ENCODE results near the gene SMG6. TPM values are rescaled to one million over a fixed set of nuclear protein-coding genes. Genes with fewer than 3 reads are reported as not detected.

Gene SMG6
- total and polyA plus RNA-seq, 2 of the 8 experiments (the other 6 are each of a cell fraction or from before 2014, with no cell fraction given), result 18.5 to 25.2 TPM

DNA sequence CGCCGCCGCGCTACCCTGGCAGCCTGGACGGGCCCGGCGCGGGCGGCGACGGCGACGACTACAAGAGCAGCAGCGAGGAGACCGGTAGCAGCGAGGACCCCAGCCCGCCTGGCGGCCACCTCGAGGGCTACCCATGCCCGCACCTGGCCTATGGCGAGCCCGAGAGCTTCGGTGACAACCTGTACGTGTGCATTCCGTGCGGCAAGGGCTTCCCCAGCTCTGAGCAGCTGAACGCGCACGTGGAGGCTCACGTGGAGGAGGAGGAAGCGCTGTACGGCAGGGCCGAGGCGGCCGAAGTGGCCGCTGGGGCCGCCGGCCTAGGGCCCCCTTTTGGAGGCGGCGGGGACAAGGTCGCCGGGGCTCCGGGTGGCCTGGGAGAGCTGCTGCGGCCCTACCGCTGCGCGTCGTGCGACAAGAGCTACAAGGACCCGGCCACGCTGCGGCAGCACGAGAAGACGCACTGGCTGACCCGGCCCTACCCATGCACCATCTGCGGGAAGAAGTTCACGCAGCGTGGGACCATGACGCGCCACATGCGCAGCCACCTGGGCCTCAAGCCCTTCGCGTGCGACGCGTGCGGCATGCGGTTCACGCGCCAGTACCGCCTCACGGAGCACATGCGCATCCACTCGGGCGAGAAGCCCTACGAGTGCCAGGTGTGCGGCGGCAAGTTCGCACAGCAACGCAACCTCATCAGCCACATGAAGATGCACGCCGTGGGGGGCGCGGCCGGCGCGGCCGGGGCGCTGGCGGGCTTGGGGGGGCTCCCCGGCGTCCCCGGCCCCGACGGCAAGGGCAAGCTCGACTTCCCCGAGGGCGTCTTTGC lies 245.6 kb downstream of the SMG6 start:
- H2BK20ac ChIP-seq (ENCODE audit: low read length), result no peak overlapping the region
- ChIA-PET CTCF (ENCODE audit: partially characterized antibody) (interaction anchor here (0.7 to 9.3 kb wide), 42 partner anchors 7 to 311 kb away, joined by 3 to 122 read pairs (median 4); partner anchors contain the start of gene OVCA2), POLR2A (ENCODE audit: partially characterized antibody) (interaction anchor here (1.5 to 2.6 kb wide), 3 partner anchors 33 to 278 kb away, joined by 3 to 8 read pairs (median 7); partner anchors contain the start of gene TSR1)
- H4K8ac ChIP-seq (ENCODE audit: extremely low read depth, insufficient read depth, low read length), result peak overlapping the region; percentile 86
- DNase-seq (ENCODE audit: low read depth in 1 of 2, low spot score in 2 of 2) (peak in 1 of 2 experiments; percentile 70), FAIRE-seq (no peak)
- H3K18ac ChIP-seq (ENCODE audit: extremely low read depth, low read length), result no peak overlapping the region; the same call in none of the 2 replicates
- H3K9ac ChIP-seq (replicated peaks in 1 of 4; ENCODE audit: extremely low read depth in 1 of 4, low read depth in 3 of 4, low read length in 3 of 4), result no peak overlapping the region
- H3K27ac ChIP-seq (ENCODE audit: low read depth, low read length), result no peak overlapping the region
- peak overlapping the region; percentile 80; the same call in 1 of the 2 replicates for H2BK12ac ChIP-seq (ENCODE audit: low read depth, low read length)
- H2AFZ ChIP-seq (ENCODE audit: low read length), result no peak overlapping the region
- H4K5ac ChIP-seq (ENCODE audit: insufficient read length, low read depth, low read length), result no peak overlapping the region
- H2BK5ac ChIP-seq (ENCODE audit: low read depth, low read length), result 0 out of 2 replicates have a peak overlapping the region, but pooled peaks have one; percentile 16
- H3K23me2 ChIP-seq (ENCODE audit: low read depth, low read length), result peaks cover 6% of the 10 kb centered on the region; the same call in 1 of the 2 replicates
- H3K4me3 ChIP-seq (ENCODE audit: extremely low read depth in 1 of 4, insufficient read depth in 2 of 4, low read depth in 3 of 4, low read length in 4 of 4), result peak overlapping the region in 1 of 4 experiments; percentile 54; a peak in 2 of 8 replicates
- H4K20me1 ChIP-seq (replicated peaks in 1 of 2; ENCODE audit: control insufficient read depth in 1 of 2, insufficient read depth in 2 of 2, low read length in 2 of 2), result peaks cover 12 to 20% of the 10 kb centered on the region in 2 experiments
- peak overlapping the region; percentile 88; the same call in 1 of the 2 replicates for H2BK15ac ChIP-seq (ENCODE audit: low read length)
- H3K56ac ChIP-seq (replicated peaks; ENCODE audit: insufficient read length, low read depth, low read length), result no peak overlapping the region
- peaks cover 59 to 83% (median 76%) of the 10 kb centered on the region in 4 experiments for H3K27me3 ChIP-seq (replicated peaks in 1 of 4; ENCODE audit: control insufficient read depth in 3 of 4, extremely low read depth in 1 of 4, insufficient read depth in 3 of 4, low read length in 3 of 4)
- H3K9me3 ChIP-seq (ENCODE audit: insufficient read depth in 2 of 2, low read depth in 1 of 2, low read length in 1 of 2), result peaks cover 0 to 7% of the 10 kb centered on the region in 2 experiments; a peak in 1 of 4 replicates
- 40% methylated on average over 57 of the region's 98 CpGs; no CpG with 5 or more reads in 1 of the 2 experiments for WGBS, 2 experiments (ENCODE audit: extremely low coverage in 1 of 2, insufficient coverage in 1 of 2, insufficient read length in 1 of 2, insufficient replicate concordance in 2 of 2, low coverage in 1 of 2, low lambda C conversion rate in 2 of 2, missing lambda C conversion rate in 1 of 2)
- peak overlapping the region; percentile 44 for H3K4ac ChIP-seq (replicated peaks; ENCODE audit: insufficient read length, low read depth, low read length)
- peaks cover 0 to 14% (median 0%) of the 10 kb centered on the region in 4 experiments; a peak in 1 of 8 replicates for H3K36me3 ChIP-seq (ENCODE audit: control insufficient read depth in 2 of 4, insufficient read depth in 4 of 4, low read length in 3 of 4)
- peak overlapping the region; percentile 52 to 62 for H3K4me2 ChIP-seq (ENCODE audit: insufficient read depth in 1 of 2, low read depth in 2 of 2, low read length in 2 of 2)
- H2BK120ac ChIP-seq (replicated peaks; ENCODE audit: low read depth, low read length), result no peak overlapping the region
- H3K79me2 ChIP-seq (ENCODE audit: control insufficient read depth in 1 of 2, insufficient read depth in 2 of 2, low read length in 2 of 2), result no peaks in the 10 kb centered on the region
- H3K79me1 ChIP-seq (ENCODE audit: low read depth, low read length), result no peaks in the 10 kb centered on the region
- H2AK5ac ChIP-seq (ENCODE audit: low read depth, low read length), result no peak overlapping the region; the same call in 1 of the 2 replicates
- H3K23ac ChIP-seq (ENCODE audit: insufficient read length), result no peak overlapping the region
- no peak overlapping the region for H3K14ac ChIP-seq (ENCODE audit: insufficient read length)
- no peak overlapping the region for H4K91ac ChIP-seq (replicated peaks; ENCODE audit: insufficient read length, low read length)
- H3K4me1 ChIP-seq (replicated peaks in 1 of 4; ENCODE audit: control insufficient read depth in 3 of 4, insufficient read depth in 4 of 4, low read length in 3 of 4), result peaks cover 0 to 26% (median 17%) of the 10 kb centered on the region in 4 experiments; a peak in 6 of 7 replicates
- TF ChIP-seq EZH2 (IDR thresholded peaks at IDR 0.05; ENCODE audit: low read depth, low read length, severe bottlenecking) (peak; percentile 80), TAF7 (optimal IDR thresholded peaks at IDR 0.05; ENCODE audit: borderline replicate concordance, low read depth, low read length) (no peak), NANOG (IDR thresholded peaks at IDR 0.05; ENCODE audit: insufficient read depth, low read depth, low read length, poor library complexity, severe bottlenecking) (no peak), CREB1 (IDR thresholded peaks at IDR 0.05) (no peak)
- TF ChIP-seq, protein P1, sequence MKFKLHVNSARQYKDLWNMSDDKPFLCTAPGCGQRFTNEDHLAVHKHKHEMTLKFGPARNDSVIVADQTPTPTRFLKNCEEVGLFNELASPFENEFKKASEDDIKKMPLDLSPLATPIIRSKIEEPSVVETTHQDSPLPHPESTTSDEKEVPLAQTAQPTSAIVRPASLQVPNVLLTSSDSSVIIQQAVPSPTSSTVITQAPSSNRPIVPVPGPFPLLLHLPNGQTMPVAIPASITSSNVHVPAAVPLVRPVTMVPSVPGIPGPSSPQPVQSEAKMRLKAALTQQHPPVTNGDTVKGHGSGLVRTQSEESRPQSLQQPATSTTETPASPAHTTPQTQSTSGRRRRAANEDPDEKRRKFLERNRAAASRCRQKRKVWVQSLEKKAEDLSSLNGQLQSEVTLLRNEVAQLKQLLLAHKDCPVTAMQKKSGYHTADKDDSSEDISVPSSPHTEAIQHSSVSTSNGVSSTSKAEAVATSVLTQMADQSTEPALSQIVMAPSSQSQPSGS (IDR thresholded peaks at IDR 0.05; ENCODE audit: low read length), result no peak
- TF ChIP-seq, protein P2, sequence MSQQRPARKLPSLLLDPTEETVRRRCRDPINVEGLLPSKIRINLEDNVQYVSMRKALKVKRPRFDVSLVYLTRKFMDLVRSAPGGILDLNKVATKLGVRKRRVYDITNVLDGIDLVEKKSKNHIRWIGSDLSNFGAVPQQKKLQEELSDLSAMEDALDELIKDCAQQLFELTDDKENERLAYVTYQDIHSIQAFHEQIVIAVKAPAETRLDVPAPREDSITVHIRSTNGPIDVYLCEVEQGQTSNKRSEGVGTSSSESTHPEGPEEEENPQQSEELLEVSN (IDR thresholded peaks at IDR 0.05), result peak; percentile 82
- TF ChIP-seq, protein P3, sequence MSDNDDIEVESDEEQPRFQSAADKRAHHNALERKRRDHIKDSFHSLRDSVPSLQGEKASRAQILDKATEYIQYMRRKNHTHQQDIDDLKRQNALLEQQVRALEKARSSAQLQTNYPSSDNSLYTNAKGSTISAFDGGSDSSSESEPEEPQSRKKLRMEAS (IDR thresholded peaks at IDR 0.05), result peak; percentile 85
